HCT116 (cell line): ENCODE results near the gene BPIFB6. TPM values are rescaled to one million over a fixed set of nuclear protein-coding genes. Genes with fewer than 3 reads are reported as not detected.

Experiments
- ATAC-seq: fragments of 200-7000 bp; cut with Tn5 transposase; 2 replicates; pipeline ENCODE4 v1.9.1; 2020; ENCODE audit warnings: mild to moderate bottlenecking, moderate library complexity
- BruUV-seq: library from RNA; stranded (reverse); fragments of 400-500 nt; replicated peaks from 2 replicates; lab custom pipeline; 2021; lab: Mats Ljungman, UMichigan
- CTCF ChIA-PET: fragments of 300-600 bp; sonication (Branson Sonifier 250); formaldehyde crosslinking; loops from one replicate; lab custom pipeline; 2021; ENCODE audit warnings: antibody characterized with exemption; lab: Charles Lee
- POLR2A ChIA-PET: fragments of 300-600, 350-600 bp; sonication (Branson Sonifier 250); formaldehyde crosslinking; loops from one replicate; lab custom pipeline; 2021; ENCODE audit warnings: antibody characterized with exemption; lab: Charles Lee
- RAD21 ChIA-PET, 2 experiments: fragments of 300-600 bp; sonication (Branson Sonifier 250); formaldehyde crosslinking; loops; one replicate each; lab custom pipeline; 2023; ENCODE audit warnings: low total read pairs in 2 of 2; ENCODE audit not compliant: uncharacterized antibody in 2 of 2, unreplicated experiment in 2 of 2, low non-redundant PET in 1 of 2; lab: Charles Lee
- DNase-seq: peaks from one replicate; pipeline ENCODE4 v3.0.0-alpha.2; 2010; ENCODE audit warnings: low read depth, low spot score
- H2AFZ ChIP-seq: fragments of 200-600 bp; shearing (Covaris generic), sonication (generic); 2 replicates; pipeline ENCODE4 v1.6.1; 2017; ENCODE audit warnings: low read depth, mixed run types, mixed read lengths, antibody characterized with exemption, low read length; ENCODE audit not compliant: poor library complexity, severe bottlenecking
- H3K27ac ChIP-seq: 2 replicates; pipeline ENCODE4 v1.5.1; 2012; ENCODE audit warnings: low read depth, low read length
- H3K27me3 ChIP-seq: fragments of 200-600 bp; sonication (generic); 2 replicates; pipeline ENCODE4 v1.6.1; 2016; ENCODE audit warnings: mixed run types, low read length, mixed read lengths; ENCODE audit not compliant: insufficient read depth
- H3K36me3 ChIP-seq, 2 experiments: fragments of 200-500 bp in 1 of 2; fragments of 200-600 bp in 1 of 2; sonication (Bioruptor generic) in 1 of 2; sonication (generic) in 1 of 2; 2 replicates each; pipeline versions ENCODE4 v1.5.1 to v1.6.1; 2014 to 2016; ENCODE audit warnings: low read length in 2 of 2, inconsistent platforms in 1 of 2, mixed read lengths in 1 of 2, mixed run types in 1 of 2; ENCODE audit not compliant: insufficient read depth in 2 of 2, control insufficient read depth in 1 of 2
- H3K4me1 ChIP-seq, 2 experiments: fragments of 200-600 bp in 1 of 2; sonication (generic) in 1 of 2; 2 replicates each; pipeline versions ENCODE4 v1.5.1 to v1.6.1; 2012 to 2017; ENCODE audit warnings: low read length in 2 of 2, inconsistent platforms in 1 of 2, mild to moderate bottlenecking in 1 of 2, mixed read lengths in 1 of 2, mixed run types in 1 of 2, moderate library complexity in 1 of 2; ENCODE audit not compliant: insufficient read depth in 2 of 2, control insufficient read depth in 1 of 2
- H3K4me2 ChIP-seq: fragments of 200-600 bp; sonication (generic); 2 replicates; pipeline ENCODE4 v1.6.1; 2017; ENCODE audit warnings: mixed run types, low read length, mixed read lengths
- H3K4me3 ChIP-seq, 2 experiments: fragments of 200-600 bp in 1 of 2; sonication (generic) in 1 of 2; replicated peaks in 1 of 2; 2 replicates each; pipeline ENCODE4 v1.5.1; 2011 to 2016; ENCODE audit warnings: low read length in 2 of 2, control low read depth in 1 of 2, low read depth in 1 of 2, mild to moderate bottlenecking in 1 of 2, mixed read lengths in 1 of 2, mixed run types in 1 of 2
- H3K79me2 ChIP-seq: fragments of 200-600 bp; sonication (generic); 2 replicates; pipeline ENCODE4 v1.6.1; 2017; ENCODE audit warnings: mild to moderate bottlenecking, mixed run types, low read length, moderate library complexity, mixed read lengths; ENCODE audit not compliant: insufficient read depth
- H3K9ac ChIP-seq: fragments of 200-600 bp; sonication (generic); 2 replicates; pipeline ENCODE4 v1.6.1; 2016; ENCODE audit warnings: low read length, mixed read lengths
- H3K9me2 ChIP-seq: fragments of 200-600 bp; sonication (generic), shearing (Covaris generic); 2 replicates; pipeline ENCODE4 v1.6.1; 2017; ENCODE audit warnings: mixed run types, mild to moderate bottlenecking, moderate library complexity; ENCODE audit not compliant: insufficient read depth
- H3K9me3 ChIP-seq, 2 experiments: fragments of 200-500 bp in 1 of 2; fragments of 200-600 bp in 1 of 2; sonication (Bioruptor generic) in 1 of 2; sonication (generic) in 1 of 2; 2 replicates each; pipeline ENCODE4 v1.6.1; 2014 to 2017; ENCODE audit warnings: low read length in 2 of 2, mixed read lengths in 2 of 2, inconsistent platforms in 1 of 2, low read depth in 1 of 2, mild to moderate bottlenecking in 1 of 2, mixed run types in 1 of 2, moderate library complexity in 1 of 2; ENCODE audit not compliant: control insufficient read depth in 1 of 2, insufficient read depth in 1 of 2
- H4K20me1 ChIP-seq: fragments of 200-600 bp; sonication (generic), shearing (Covaris generic); 2 replicates; pipeline ENCODE4 v1.6.1; 2017; ENCODE audit warnings: mixed run types, mild to moderate bottlenecking, moderate library complexity; ENCODE audit not compliant: insufficient read depth
- EGR1 ChIP-seq: IDR thresholded peaks from 2 replicates; pipeline ENCODE4 v1.6.1; 2012; ENCODE audit warnings: low read depth
- EZH2 ChIP-seq: fragments of 200-600 bp; sonication (generic); IDR thresholded peaks from 2 replicates; pipeline ENCODE4 v1.6.1; 2017; ENCODE audit warnings: antibody characterized with exemption, mixed run types
- EZH2phosphoT487 ChIP-seq: fragments of 200-600 bp; IDR thresholded peaks from 2 replicates; pipeline ENCODE4 v1.6.1; 2018; ENCODE audit warnings: antibody characterized with exemption, borderline replicate concordance
- POLR2AphosphoS5 ChIP-seq: IDR thresholded peaks from 2 replicates; pipeline ENCODE4 v1.6.1; 2011; ENCODE audit warnings: mild to moderate bottlenecking, low read depth, low read length, moderate library complexity
- RAD21 ChIP-seq: IDR thresholded peaks from 2 replicates; pipeline ENCODE4 v1.6.1; 2012; ENCODE audit warnings: low read depth, mild to moderate bottlenecking
- SIN3A ChIP-seq: IDR thresholded peaks from 2 replicates; pipeline ENCODE4 v1.6.1; 2012; ENCODE audit warnings: low read depth
- SP1 ChIP-seq: IDR thresholded peaks from 2 replicates; pipeline ENCODE4 v1.6.1; 2012; ENCODE audit warnings: low read depth
- SRF ChIP-seq: IDR thresholded peaks from 2 replicates; pipeline ENCODE4 v1.6.1; 2012; ENCODE audit warnings: low read depth
- ZFX ChIP-seq: fragments of 450-650 bp; IDR thresholded peaks from 2 replicates; pipeline ENCODE4 v1.6.1; 2017
- ZNF274 ChIP-seq: fragments of 200-500 bp; sonication (Bioruptor generic); IDR thresholded peaks from 2 replicates; pipeline ENCODE4 v1.6.1; 2014; ENCODE audit warnings: mild to moderate bottlenecking, low read depth, low read length, inconsistent platforms
- intact Hi-C: fragments of 100-400 bp; cut with micrococcal nuclease; formaldehyde crosslinking; loops from 2 replicates; pipeline ENCODE4 v1.10.0; 2022
- total RNA-seq: library from RNA; stranded (reverse); gene quantifications from one replicate; pipeline ENCODE4 v1.2.1, GENCODE V29; 2021; ENCODE audit not compliant: unreplicated experiment
- TF ChIP-seq, protein P1 (sequence below): IDR thresholded peaks from 2 replicates; pipeline ENCODE4 v1.6.1; 2012
- TF ChIP-seq, protein P2 (sequence below), 3 experiments: fragments of 200-600 bp in 1 of 3; sonication (generic) in 1 of 3; IDR thresholded peaks in 2 of 3; conservative IDR thresholded peaks in 1 of 3; 2 replicates each; pipeline ENCODE4 v1.5.1; 2012 to 2017; ENCODE audit warnings: low read depth in 2 of 3, low read length in 2 of 3, antibody characterized with exemption in 1 of 3, borderline replicate concordance in 1 of 3, control low read depth in 1 of 3, mild to moderate bottlenecking in 1 of 3, mixed read lengths in 1 of 3, mixed run types in 1 of 3, moderate library complexity in 1 of 3; ENCODE audit not compliant: insufficient read depth in 1 of 3
- TF ChIP-seq, protein P3 (sequence below): IDR thresholded peaks from 2 replicates; pipeline ENCODE4 v1.6.1; 2012

BPIFB6 gene
- total RNA-seq, 1 experiment from 2014 or later = not detected

GRCh38 chr20:33064572-33065287, 33.3 kb downstream of the BPIFB6 start (continued):
- TF ChIP-seq ZFX = no peak

DNA sequence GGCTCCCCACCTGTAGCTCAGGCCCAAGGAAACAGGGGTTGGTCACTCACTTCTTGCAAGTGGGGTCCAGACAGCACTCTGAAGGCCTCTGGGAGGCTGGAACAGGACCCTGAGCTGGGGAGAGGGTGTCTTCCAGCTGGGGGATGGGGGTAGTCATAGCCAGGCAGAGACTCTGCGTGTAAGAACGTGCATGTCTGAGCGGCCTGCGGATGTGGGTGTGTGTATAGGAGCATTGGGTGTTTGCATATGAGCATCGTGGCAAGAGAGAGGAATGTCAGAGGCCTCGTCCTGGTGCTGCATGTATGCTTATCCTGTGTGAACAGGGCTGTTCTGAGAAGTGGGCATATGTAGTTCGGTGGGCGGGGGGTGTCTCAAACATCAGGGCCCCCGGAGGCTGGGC, 34.3 kb downstream of the BPIFB6 start:
- ChIA-PET POLR2A (no interaction called here), RAD21 (no interaction called here), CTCF (no interaction called here)
- H3K36me3 ChIP-seq = no peaks in the 10 kb centered on the region
- no peaks in the 10 kb centered on the region for H3K9me2 ChIP-seq
- H3K4me1 ChIP-seq = no peaks in the 10 kb centered on the region
- H3K4me3 ChIP-seq = no peak overlapping the region
- H3K79me2 ChIP-seq = no peaks in the 10 kb centered on the region
- no TSS peak for BruUV-seq
- H3K4me2 ChIP-seq = no peak overlapping the region
- H2AFZ ChIP-seq = no peak overlapping the region
- H4K20me1 ChIP-seq = no peaks in the 10 kb centered on the region
- H3K9ac ChIP-seq = no peak overlapping the region
- intact Hi-C loops = no loop called here
- no peaks in the 10 kb centered on the region for H3K9me3 ChIP-seq
- DNase-seq (no peak), ATAC-seq (no peak)
- TF ChIP-seq EZH2phosphoT487 = no peak
- TF ChIP-seq EZH2 = no peak
- no peak for TF ChIP-seq SIN3A
- TF ChIP-seq EGR1 = no peak
- TF ChIP-seq, protein P1, sequence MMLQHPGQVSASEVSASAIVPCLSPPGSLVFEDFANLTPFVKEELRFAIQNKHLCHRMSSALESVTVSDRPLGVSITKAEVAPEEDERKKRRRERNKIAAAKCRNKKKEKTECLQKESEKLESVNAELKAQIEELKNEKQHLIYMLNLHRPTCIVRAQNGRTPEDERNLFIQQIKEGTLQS = no peak
- H3K27me3 ChIP-seq = no peaks in the 10 kb centered on the region
- H3K27ac ChIP-seq = no peak overlapping the region

DNA sequence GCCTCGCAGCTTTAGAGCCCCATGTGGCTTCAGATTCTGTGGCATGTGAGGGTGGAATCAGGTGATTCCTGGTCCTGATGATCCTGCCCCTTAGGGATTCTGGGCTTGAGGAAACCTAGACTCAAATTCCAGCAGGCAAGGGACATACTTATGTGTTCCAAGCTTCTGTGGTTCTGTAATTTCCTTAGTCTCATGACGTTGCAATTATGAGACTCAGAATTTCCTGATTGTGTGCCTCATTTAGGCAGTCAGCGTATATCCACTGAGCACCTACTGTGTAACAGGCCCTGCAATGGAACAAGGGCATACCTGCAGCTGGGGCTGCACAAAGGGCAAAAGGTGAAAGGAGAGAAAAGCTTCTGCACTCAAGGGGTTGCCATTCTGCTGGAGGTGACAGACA, 36.4 kb downstream of the BPIFB6 start:
- Histone ChIP-seq H2AFZ (no peak overlapping the region), H3K9me3 (no peaks in the 10 kb centered on the region), H3K4me2 (no peak overlapping the region), H3K27ac (no peak overlapping the region), H3K4me1 (no peaks in the 10 kb centered on the region), H3K4me3 (no peak overlapping the region), H3K9me2 (no peaks in the 10 kb centered on the region), H3K79me2 (no peaks in the 10 kb centered on the region), H3K36me3 (no peaks in the 10 kb centered on the region), H4K20me1 (no peaks in the 10 kb centered on the region), H3K9ac (no peak overlapping the region), H3K27me3 (no peaks in the 10 kb centered on the region)
- ChIA-PET CTCF (interaction anchor here (0.9 kb wide), 1 partner anchor 9 kb away, joined by 5 read pairs; no protein-coding TSS in a partner anchor), RAD21 (no interaction called here), POLR2A (no interaction called here)
- no peak for DNase-seq
- no TSS peak for BruUV-seq
- intact Hi-C loops = no loop called here
- no peak for ATAC-seq
- TF ChIP-seq, protein P2, sequence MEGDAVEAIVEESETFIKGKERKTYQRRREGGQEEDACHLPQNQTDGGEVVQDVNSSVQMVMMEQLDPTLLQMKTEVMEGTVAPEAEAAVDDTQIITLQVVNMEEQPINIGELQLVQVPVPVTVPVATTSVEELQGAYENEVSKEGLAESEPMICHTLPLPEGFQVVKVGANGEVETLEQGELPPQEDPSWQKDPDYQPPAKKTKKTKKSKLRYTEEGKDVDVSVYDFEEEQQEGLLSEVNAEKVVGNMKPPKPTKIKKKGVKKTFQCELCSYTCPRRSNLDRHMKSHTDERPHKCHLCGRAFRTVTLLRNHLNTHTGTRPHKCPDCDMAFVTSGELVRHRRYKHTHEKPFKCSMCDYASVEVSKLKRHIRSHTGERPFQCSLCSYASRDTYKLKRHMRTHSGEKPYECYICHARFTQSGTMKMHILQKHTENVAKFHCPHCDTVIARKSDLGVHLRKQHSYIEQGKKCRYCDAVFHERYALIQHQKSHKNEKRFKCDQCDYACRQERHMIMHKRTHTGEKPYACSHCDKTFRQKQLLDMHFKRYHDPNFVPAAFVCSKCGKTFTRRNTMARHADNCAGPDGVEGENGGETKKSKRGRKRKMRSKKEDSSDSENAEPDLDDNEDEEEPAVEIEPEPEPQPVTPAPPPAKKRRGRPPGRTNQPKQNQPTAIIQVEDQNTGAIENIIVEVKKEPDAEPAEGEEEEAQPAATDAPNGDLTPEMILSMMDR (IDR thresholded peaks at IDR 0.05 in 2 of 3, conservative IDR thresholded peaks at IDR 0.05 in 1 of 3; ENCODE audit: borderline replicate concordance in 1 of 3, insufficient read depth in 1 of 3, low read depth in 2 of 3, low read length in 2 of 3) = no peak
- TF ChIP-seq ZNF274 (no peak), POLR2AphosphoS5 (no peak), ZFX (no peak), RAD21 (no peak), SIN3A (no peak), SRF (no peak), EZH2phosphoT487 (no peak), SP1 (no peak)
- TF ChIP-seq, protein P3, sequence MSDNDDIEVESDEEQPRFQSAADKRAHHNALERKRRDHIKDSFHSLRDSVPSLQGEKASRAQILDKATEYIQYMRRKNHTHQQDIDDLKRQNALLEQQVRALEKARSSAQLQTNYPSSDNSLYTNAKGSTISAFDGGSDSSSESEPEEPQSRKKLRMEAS = no peak
- TF ChIP-seq, protein P1 = no peak
